Parathyroid adenoma (tissue), 2 donors: ENCODE data around the gene GABARAPL1.
A peak's percentile ranks its signal among the peaks of the same experiment; 100 is the strongest.
"Not testable (repeated sequence)": the region's sequence is repeated elsewhere in the genome, so short reads cannot be mapped to it uniquely, and the experiment has no call there.

Experiments used
- H2AFZ ChIP-seq: fragments of 300-600 bp; sonication (generic); one replicate; pipeline ENCODE4 v1.7.0; 2017; ENCODE audit warnings: antibody characterized with exemption, mild to moderate bottlenecking
- H3K27ac ChIP-seq: fragments of 300-600 bp; sonication (generic); one replicate; pipeline ENCODE4 v1.7.0; 2017
- H3K27me3 ChIP-seq: fragments of 300-600 bp; sonication (generic); one replicate; pipeline ENCODE4 v1.7.0; 2017; ENCODE audit warnings: low read length; ENCODE audit not compliant: control insufficient read depth, insufficient read depth
- H3K36me3 ChIP-seq: fragments of 300-600 bp; sonication (generic); one replicate; pipeline ENCODE4 v1.7.0; 2017; ENCODE audit warnings: low read length; ENCODE audit not compliant: control insufficient read depth, insufficient read depth
- H3K4me1 ChIP-seq: fragments of 300-600 bp; sonication (generic); one replicate; pipeline ENCODE4 v1.7.0; 2017; ENCODE audit warnings: control low read depth
- H3K4me2 ChIP-seq: fragments of 300-600 bp; sonication (generic); one replicate; pipeline ENCODE4 v1.7.0; 2017; ENCODE audit warnings: low read length
- H3K4me3 ChIP-seq: fragments of 300-600 bp; sonication (generic); one replicate; pipeline ENCODE4 v1.7.0; 2017; ENCODE audit warnings: low read depth, low read length
- H3K79me2 ChIP-seq: fragments of 300-600 bp; sonication (generic); one replicate; pipeline ENCODE4 v1.7.0; 2017; ENCODE audit warnings: control low read depth
- H3K9ac ChIP-seq: fragments of 300-600 bp; sonication (generic); one replicate; pipeline ENCODE4 v1.7.0; 2017; ENCODE audit warnings: mild to moderate bottlenecking
- H3K9me3 ChIP-seq: fragments of 300-600 bp; sonication (generic); one replicate; pipeline ENCODE4 v1.7.0; 2017; ENCODE audit warnings: low read length; ENCODE audit not compliant: control insufficient read depth
- CTCF ChIP-seq: fragments of 300-600 bp; sonication (generic); IDR thresholded peaks from one replicate; pipeline ENCODE4 v1.7.0; 2017; ENCODE audit warnings: antibody characterized with exemption, mild to moderate bottlenecking
- donor health status: primary hyperparathyroidism.

GABARAPL1 gene

DNA sequence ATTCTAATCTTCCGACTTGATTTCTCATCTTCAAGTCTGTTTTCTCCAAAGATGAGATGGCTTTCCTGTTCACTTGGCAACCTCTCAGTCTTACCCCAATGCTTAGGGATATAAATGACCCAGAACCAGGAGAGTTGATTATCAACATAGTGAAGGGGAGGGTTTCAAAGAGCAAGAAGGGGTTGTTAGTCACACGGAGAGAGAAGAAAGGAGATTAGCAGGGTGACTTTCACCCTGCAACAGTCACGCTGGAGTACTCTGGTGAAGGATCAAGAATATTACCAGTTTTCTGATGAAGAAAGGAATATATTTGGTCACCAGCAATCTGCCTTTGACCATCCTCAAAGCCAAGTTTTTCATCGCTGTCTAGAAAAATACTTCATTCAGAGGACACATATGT is 33.9 kb upstream of the GABARAPL1 start, which contains the start of gene TMEM52B:
TSS of gene TMEM52B (plus strand) at position 212 of the 400 bp plus-strand sequence. CDS start 543 bp downstream, outside the sequence.
- Histone ChIP-seq H3K9ac (no peak within 1 kb of the TSS), H3K4me3 (no peak within 1 kb of the TSS), H3K4me2 (no peak within 1 kb of the TSS), H3K4me1 (no peaks in the 10 kb centered on the region), H3K27me3 (no peaks in the 10 kb centered on the region), H2AFZ (no peak within 1 kb of the TSS), H3K27ac (no peak within 1 kb of the TSS), H3K9me3 (no peaks in the 10 kb centered on the region), H3K36me3 (no peaks in the 10 kb centered on the region), H3K79me2 (no peaks in the 10 kb centered on the region)
- no peak for TF ChIP-seq CTCF

GRCh38 chr12:10179776-10180181 is 32.9 kb upstream of the GABARAPL1 start:
- H3K9me3 ChIP-seq, result no peaks in the 10 kb centered on the region
- H3K4me3 ChIP-seq, result no peak overlapping the region
- no peaks in the 10 kb centered on the region for H3K36me3 ChIP-seq
- no peak overlapping the region for H2AFZ ChIP-seq
- H3K9ac ChIP-seq, result no peak overlapping the region
- no peak overlapping the region for H3K4me2 ChIP-seq
- no peaks in the 10 kb centered on the region for H3K79me2 ChIP-seq
- H3K4me1 ChIP-seq, result no peaks in the 10 kb centered on the region
- no peak for TF ChIP-seq CTCF
- no peak overlapping the region for H3K27ac ChIP-seq
- H3K27me3 ChIP-seq, result no peaks in the 10 kb centered on the region

DNA sequence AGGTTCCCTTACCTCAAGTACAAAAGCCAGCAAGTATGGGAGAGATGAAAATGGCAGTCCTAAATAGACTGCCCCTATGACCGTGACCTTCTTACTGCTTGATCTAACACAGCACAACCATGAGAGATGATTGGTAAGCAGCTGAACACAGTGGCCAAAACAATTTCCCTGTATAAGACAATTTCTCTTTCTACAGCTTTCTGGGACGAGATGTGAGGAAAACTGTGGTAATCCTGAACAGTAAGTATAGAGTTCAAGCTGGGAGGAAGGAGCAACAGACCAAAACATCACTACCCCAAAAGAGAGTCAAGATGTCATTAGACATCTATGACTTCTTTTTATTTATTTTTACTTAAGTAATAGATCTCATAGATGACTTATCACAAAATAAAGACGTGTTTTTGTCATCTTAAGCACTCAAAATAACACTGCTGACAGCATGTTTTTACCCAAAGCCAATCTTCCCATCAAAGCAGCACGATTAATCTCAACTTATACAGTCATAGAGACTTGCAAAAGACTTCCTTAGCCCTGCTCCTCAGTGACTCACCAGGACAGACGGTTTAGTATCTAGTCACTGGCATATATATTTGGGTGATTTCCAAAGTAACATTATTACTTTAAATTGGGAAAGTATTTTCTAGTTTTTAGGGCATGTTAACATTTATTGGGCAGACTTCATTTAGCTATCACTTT is 30.2 kb upstream of the GABARAPL1 start:
- Histone ChIP-seq H2AFZ (peak overlapping the region; percentile 16), H3K9me3 (no peaks in the 10 kb centered on the region), H3K79me2 (no peaks in the 10 kb centered on the region), H3K36me3 (no peaks in the 10 kb centered on the region), H3K4me2 (no peak overlapping the region), H3K27me3 (no peaks in the 10 kb centered on the region), H3K27ac (no peak overlapping the region), H3K4me1 (no peaks in the 10 kb centered on the region), H3K4me3 (no peak overlapping the region), H3K9ac (no peak overlapping the region)
- no peak for TF ChIP-seq CTCF

DNA sequence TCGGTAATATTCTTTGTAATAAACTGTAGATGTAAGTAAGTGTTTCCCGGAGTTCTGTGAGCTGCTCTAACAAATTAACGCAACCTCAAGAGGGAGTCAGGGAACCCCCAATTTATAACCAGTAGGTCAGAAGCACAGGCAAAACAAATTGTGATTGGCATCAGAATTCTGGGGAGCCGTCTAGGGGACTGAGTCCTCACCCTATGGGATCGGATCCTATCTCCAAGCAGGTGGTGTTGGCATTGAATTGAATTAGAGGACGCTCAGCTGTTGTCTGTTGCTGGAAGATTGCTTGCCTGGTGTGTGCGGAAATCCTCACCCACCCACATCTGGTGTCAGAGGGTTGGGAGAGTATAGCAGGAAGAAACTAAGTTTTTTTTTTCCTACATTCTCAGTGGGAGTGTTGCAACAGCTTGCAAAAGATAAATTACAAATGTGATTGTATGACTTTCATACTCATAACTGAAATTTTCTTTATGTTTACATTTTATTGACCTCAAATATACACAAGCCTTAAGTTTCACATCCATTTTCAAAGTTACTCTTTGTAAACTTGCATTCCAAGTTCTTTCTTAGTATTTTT is 28.3 kb upstream of the GABARAPL1 start:
- no peaks in the 10 kb centered on the region for H3K79me2 ChIP-seq
- H3K27ac ChIP-seq, result no peak overlapping the region
- H3K9ac ChIP-seq, result no peak overlapping the region
- H2AFZ ChIP-seq, result no peak overlapping the region
- no peak for TF ChIP-seq CTCF
- no peak overlapping the region for H3K4me2 ChIP-seq
- no peaks in the 10 kb centered on the region for H3K4me1 ChIP-seq
- no peak overlapping the region for H3K4me3 ChIP-seq
- H3K9me3 ChIP-seq, result no peaks in the 10 kb centered on the region
- no peaks in the 10 kb centered on the region for H3K27me3 ChIP-seq
- H3K36me3 ChIP-seq, result no peaks in the 10 kb centered on the region

- no peak overlapping the region for H3K9ac ChIP-seq
- H3K27ac ChIP-seq, result no peak overlapping the region
These were observed 26.4 kb upstream of the GABARAPL1 start for GRCh38 chr12:10186299-10186698.

DNA sequence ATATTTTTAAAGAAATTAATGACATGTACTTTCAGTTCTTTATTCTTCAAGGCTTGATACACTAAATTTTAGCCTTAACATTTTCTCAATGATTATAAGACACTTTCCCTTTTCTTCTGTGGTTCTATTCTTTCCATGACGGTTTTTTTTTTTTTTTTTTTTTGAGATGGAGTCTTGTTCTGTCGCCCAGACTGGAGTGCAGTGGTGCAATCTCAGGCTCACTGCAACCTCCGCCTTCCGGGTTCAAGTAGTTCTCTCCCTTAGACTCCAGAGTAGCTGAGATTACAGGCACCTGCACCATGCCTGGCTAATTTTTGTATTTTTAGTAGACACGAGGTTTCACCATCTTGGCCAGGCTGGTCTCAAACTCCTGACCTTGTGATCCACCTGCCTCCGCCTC is 25.7 kb upstream of the GABARAPL1 start:
- H3K36me3 ChIP-seq, H3K27me3 ChIP-seq, H2AFZ ChIP-seq, H3K4me1 ChIP-seq, H3K9me3 ChIP-seq, H3K4me3 ChIP-seq, H3K27ac ChIP-seq, H3K4me2 ChIP-seq, H3K9ac ChIP-seq, H3K79me2 ChIP-seq: not testable (repeated sequence)

More at GRCh38 chr12:10186299-10186698, 26.4 kb upstream of the GABARAPL1 start:
- H3K79me2 ChIP-seq, result no peaks in the 10 kb centered on the region
- no peak overlapping the region for H3K4me3 ChIP-seq
- H3K4me2 ChIP-seq, result no peak overlapping the region
- no peaks in the 10 kb centered on the region for H3K9me3 ChIP-seq
- H3K27me3 ChIP-seq, result no peaks in the 10 kb centered on the region
- H3K36me3 ChIP-seq, result no peaks in the 10 kb centered on the region
- no peak for TF ChIP-seq CTCF
- no peaks in the 10 kb centered on the region for H3K4me1 ChIP-seq
- H2AFZ ChIP-seq, result no peak overlapping the region
